NCI-H1436 treated with DMSO at 0.1 percent for 48 hours (cell line): ENCODE results near the gene RYR2.

ENCODE experiments used
- DNase-seq: peaks from one replicate; lab custom pipeline; 2025; lab: John Stamatoyannopoulos, UW

The RYR2 gene

GRCh38 chr1:237032029-237032428 lies 10.0 kb upstream of the RYR2 start:
- DNase-seq = no peak

DNA sequence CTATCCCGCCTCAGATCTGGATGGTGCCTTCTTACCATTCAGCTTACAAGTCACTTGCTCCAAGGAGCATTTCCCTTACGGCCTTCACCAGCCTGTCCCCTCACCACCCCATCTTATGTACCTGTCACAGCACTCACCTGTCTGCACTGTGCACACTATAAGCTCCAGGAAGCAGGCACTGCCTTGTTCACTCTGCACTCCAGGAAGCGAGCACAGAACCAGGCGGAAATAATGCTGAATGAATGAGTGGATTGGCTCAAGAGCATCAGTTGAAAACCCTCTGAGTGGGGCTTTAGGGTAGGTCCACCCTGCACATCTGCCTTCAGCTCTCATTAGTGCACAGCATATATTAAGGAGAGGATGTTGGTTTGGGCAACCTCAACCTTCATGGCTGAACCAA lies 8.9 kb upstream of the RYR2 start:
- DNase-seq = no peak

DNA sequence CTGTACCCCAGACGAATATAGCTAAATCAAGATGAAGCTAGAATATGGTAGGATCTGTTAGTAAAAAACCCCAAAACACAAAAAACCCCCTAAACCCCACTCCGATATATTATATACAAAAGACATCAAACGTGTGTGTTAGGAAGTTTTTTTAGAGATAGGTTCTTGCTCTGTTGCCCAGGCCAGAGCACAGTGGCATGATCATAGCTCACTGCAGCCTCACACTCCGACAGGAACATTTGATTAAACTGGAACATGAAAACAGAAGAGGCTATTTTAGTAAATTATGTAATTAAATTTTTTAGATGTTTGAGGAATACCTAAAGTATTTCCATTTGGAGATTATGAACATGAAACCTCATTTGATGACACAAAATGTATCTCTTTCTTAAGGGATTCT lies 8.2 kb upstream of the RYR2 start:
- no peak for DNase-seq

DNA sequence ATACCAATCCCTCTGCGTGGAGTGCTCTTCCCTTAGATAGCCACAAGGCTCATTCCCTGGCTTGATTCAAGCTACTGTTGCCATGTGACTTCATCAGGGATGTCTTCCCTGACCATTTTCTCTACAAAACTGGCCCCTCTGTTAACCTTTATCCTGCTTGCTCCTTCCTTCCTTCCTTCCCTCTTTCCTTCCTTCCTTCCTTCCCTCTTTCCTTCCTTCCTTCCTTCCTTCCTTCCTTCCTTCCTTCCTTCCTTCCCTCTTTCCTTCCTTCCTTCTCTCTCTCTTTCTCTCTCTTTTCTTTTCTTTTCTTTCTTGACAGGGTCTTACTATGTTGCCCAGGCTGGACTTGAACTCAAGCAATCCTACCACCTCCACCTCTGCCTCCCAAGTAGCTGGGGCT lies 6.2 kb upstream of the RYR2 start:
- DNase-seq = no peak

GRCh38 chr1:237038211-237038610 lies 3.8 kb upstream of the RYR2 start:
- no peak for DNase-seq

GRCh38 chr1:237040823-237041222 lies 1.2 kb upstream of the RYR2 start:
- DNase-seq = no peak

DNA sequence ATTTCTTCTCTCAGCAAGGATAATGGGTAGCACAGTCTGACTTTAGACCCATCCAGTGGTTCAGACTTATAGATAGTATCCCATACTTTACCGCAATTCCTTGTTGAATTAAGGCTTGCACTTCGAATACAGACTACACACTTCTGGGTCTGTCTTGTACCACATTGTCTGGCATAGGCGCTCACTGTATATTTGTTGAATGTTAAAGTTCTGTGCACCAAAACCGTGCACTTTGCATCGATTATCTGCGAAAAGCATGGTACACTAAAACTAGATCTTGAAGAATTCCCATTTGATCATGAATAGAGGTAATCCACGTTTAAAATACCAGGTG lies 556 bp upstream of the RYR2 start:
- DNase-seq = no peak

- no peak for DNase-seq
These were observed 525 bp downstream of the RYR2 start for GRCh38 chr1:237042526-237042891.

DNA sequence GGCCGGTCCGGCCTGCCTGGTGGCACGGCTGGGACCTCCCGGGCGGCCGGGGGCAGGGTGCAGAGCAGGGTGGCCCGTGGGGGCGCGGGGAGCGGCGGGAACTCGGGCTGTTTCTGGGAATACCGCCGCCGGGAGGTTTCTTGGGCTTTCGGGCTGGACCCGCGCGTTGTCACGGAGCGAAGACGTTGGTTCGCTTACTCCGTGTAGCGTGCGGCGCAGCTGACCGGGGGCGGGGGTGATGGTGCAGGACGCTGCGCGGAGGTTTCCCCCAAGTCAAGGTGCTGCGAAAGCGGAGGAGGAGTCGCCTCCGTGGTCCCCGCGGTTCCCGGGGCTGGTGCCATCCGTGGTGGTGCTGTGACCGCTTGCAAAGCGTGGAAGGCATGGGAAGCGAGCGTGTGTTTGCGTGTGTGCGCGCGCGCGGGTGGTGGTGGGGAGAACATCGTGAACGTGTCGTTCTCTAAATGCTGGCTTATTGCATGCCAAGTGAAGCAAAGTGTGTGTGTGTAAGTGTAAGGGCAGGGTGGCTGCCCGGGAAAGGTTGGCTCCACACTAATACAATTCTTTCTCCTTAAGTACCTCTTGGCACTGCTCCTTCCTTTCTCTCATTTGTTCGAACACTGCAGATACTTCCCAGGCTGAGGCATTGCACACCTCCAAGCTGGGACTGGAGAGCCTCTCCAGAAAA lies 1.1 kb downstream of the RYR2 start:
- DNase-seq = no peak

DNA sequence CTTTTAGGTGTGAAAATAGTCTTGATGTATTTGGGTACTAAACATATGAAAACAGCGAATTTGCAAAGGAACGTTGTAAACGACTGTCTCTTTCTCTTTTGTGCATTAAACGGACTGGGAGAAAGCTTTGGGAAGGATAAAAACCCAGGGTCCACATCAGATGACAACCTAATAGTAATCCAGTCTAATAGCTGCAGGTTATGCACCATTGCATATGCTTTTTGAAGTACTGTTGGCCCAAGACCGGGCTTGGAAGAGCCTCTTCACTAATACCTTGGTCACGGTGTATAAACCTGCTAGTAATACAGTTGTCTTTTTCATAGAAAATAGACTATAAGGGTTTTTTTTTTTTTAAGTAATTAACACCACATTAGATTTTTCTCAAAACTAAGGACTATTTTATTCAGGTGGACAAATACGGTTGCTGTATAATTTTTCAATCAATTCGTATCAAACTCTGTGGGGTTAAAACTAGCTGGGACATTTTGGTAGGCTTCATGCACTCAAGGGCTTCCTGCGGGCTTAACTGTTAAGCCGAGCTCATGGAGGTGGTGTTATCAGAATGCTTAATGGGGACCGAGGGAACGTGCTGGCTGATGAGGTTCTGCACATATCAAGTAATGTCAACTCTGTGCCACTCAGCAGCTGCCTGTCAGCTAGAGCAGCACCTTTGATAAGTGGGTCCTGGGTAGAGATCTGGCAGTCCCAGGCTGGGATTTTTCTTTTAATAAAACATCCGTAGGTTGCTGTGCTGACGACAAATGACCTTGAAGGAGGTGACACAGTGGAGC lies 2.1 kb downstream of the RYR2 start:
- DNase-seq = no peak

GRCh38 chr1:237045278-237046016 lies 3.5 kb downstream of the RYR2 start:
- no peak for DNase-seq

DNA sequence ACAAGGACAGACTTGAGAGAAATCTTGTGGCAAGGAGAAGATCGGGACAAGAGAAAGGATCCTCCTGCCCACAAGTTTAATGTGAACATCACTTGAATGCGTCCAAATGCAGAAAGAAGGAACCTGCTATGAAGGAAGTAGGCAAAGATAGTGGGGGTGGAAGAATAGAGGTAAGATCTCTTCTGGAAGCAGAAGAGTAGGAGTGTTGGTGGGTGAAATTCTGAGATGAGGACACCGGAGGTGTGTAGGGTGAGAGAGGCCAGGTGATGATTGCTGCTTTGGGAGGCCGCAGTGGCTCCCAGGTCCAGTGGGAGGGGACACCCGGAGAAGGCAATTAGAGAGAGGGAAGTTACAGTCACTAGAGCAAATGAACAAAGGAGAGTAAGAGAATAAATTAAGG lies 6.8 kb downstream of the RYR2 start:
- no peak for DNase-seq

DNA sequence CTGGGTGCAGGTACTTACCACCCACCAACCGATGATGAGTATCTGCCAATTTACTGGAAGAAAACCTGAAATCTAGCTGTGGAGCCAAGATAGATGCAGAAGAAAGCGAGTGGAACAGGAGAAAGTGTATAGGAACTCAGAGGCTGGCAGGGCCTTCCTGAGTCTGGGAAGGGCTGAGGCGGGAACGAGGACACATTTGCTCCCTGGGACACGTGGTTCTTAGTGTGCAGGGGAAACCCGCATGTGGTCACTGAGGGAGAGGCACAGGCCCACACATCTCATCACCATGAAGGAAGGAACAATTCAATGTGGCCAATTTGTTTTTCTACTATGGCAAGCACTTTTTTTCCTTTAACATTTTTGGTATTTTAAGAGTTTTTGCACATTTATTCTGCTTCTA lies 8.2 kb downstream of the RYR2 start:
- DNase-seq = no peak

GRCh38 chr1:237050915-237051314 lies 8.9 kb downstream of the RYR2 start:
- no peak for DNase-seq

GRCh38 chr1:237054313-237054712 lies 12.3 kb downstream of the RYR2 start:
- DNase-seq = no peak

- no peak for DNase-seq
These were observed 16.5 kb downstream of the RYR2 start for GRCh38 chr1:237058470-237058869.

- no peak for DNase-seq
These were observed 17.3 kb downstream of the RYR2 start for GRCh38 chr1:237059244-237059643.

- no peak for DNase-seq
These were observed 21.0 kb downstream of the RYR2 start for GRCh38 chr1:237062976-237063375.

- DNase-seq = no peak
These were observed 23.9 kb downstream of the RYR2 start for GRCh38 chr1:237065903-237066302.

GRCh38 chr1:237070519-237070918 lies 28.5 kb downstream of the RYR2 start:
- no peak for DNase-seq

DNA sequence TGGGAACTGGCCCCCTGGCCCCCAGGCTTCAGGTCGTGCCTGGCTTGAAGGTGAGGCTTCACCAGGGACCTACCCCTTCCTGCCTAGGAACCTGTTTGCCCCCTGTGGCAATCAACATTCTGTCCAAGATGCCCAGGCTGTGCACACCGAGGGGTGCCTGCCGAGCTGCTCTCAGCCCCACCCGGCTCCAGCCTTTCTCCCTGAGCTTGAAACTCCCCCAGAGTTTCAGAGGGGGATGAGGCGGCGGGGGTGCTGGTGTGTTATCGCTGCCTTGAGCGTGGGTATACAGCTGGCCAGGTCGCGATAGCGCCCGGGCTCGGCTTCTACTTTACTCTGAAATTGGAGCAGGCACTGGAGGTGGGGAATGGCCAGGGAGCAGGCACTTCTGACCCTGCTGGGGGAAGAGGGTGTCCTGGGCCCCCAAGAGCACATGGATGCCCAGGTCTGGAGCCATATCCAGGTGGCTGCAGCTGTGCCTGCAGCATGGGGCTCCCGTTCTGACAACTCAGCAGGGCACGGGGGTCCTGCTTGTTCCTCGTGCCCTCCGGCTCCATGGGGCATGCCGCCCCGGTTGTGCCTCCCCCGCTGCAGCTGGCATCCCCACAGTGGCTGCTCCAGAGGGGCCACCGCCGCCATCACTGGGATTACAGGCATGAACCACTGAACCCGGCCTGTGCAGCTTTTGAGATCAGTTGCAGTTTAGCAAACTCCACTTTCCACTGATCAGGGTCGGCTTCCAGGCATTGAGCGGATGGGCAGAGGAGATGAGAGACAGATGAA lies 29.8 kb downstream of the RYR2 start:
- no peak for DNase-seq

GRCh38 chr1:237074371-237075117 lies 32.6 kb downstream of the RYR2 start:
- DNase-seq = no peak
